ENCODE measurements around the gene PHKA2.
"Not testable (repeated sequence)": the region's sequence is repeated elsewhere in the genome, so short reads cannot be mapped to it uniquely, and the experiment has no call there.

Gene PHKA2

GRCh38 chrX:18983666-18984380 is at the start of gene PHKA2:
Gene PHKA2 (minus strand): TSS chrX:18984114. CDS start chrX:18983932, 182 bp downstream.
- DNase-seq = peak; percentile 48

GRCh38 chrX:19030805-19031204 is 46.9 kb upstream of the PHKA2 start:
- no peak for DNase-seq

GRCh38 chrX:19028560-19028959 is 44.6 kb upstream of the PHKA2 start:
- no peak for DNase-seq

GRCh38 chrX:19024366-19024765 is 40.5 kb upstream of the PHKA2 start:
- DNase-seq = no peak

GRCh38 chrX:19019996-19020395 is 36.1 kb upstream of the PHKA2 start:
- DNase-seq = no peak

- DNase-seq = peak; percentile 19
These were observed 33.4 kb upstream of the PHKA2 start for GRCh38 chrX:19017271-19017670.

- not testable (repeated sequence) for DNase-seq
These were observed 32.7 kb upstream of the PHKA2 start for GRCh38 chrX:19016614-19017013.

GRCh38 chrX:19007868-19008267 is 24.0 kb upstream of the PHKA2 start:
- DNase-seq = no peak

- no peak for DNase-seq
These were observed 23.1 kb upstream of the PHKA2 start for GRCh38 chrX:19007011-19007410.

GRCh38 chrX:19005909-19006308 is 22.0 kb upstream of the PHKA2 start:
- no peak for DNase-seq

GRCh38 chrX:19003756-19004155 is 19.8 kb upstream of the PHKA2 start:
- no peak for DNase-seq

- DNase-seq = no peak
These were observed 14.7 kb upstream of the PHKA2 start for GRCh38 chrX:18998653-18999052.

GRCh38 chrX:18997916-18998315 is 14.0 kb upstream of the PHKA2 start:
- no peak for DNase-seq

GRCh38 chrX:18996536-18996935 is 12.6 kb upstream of the PHKA2 start:
- no peak for DNase-seq

GRCh38 chrX:18995221-18995620 is 11.3 kb upstream of the PHKA2 start:
- no peak for DNase-seq

- DNase-seq = no peak
These were observed 10.8 kb upstream of the PHKA2 start for GRCh38 chrX:18994713-18995112.

- DNase-seq = no peak
These were observed 8.9 kb upstream of the PHKA2 start for GRCh38 chrX:18992829-18993228.

GRCh38 chrX:18985186-18985435 is 1.2 kb upstream of the PHKA2 start:
- DNase-seq = no peak

- DNase-seq = peak; percentile 89
These were observed 669 bp upstream of the PHKA2 start for GRCh38 chrX:18984381-18985185.

- no peak for DNase-seq
These were observed 2.6 kb downstream of the PHKA2 start for GRCh38 chrX:18981124-18981807.

GRCh38 chrX:18980262-18980661 is 3.7 kb downstream of the PHKA2 start:
- DNase-seq = not testable (repeated sequence)

GRCh38 chrX:18974993-18975392 is 8.9 kb downstream of the PHKA2 start:
- DNase-seq = no peak

GRCh38 chrX:18973527-18974192 is 10.3 kb downstream of the PHKA2 start:
- DNase-seq = peak; percentile 7

Measured in retina (tissue), 1 donor.